Panc1 (cell line): ENCODE results near the gene GSTM3.

ENCODE experiments used
- SIN3A ChIP-seq: IDR thresholded peaks from 2 replicates; pipeline ENCODE4 v1.6.1; 2012; ENCODE audit warnings: low read depth, mild to moderate bottlenecking, low read length, moderate library complexity, borderline replicate concordance; ENCODE audit not compliant: insufficient read depth
- TF ChIP-seq, protein P1 (sequence below): fragments of 450-650 bp; IDR thresholded peaks from 2 replicates; pipeline ENCODE4 v1.5.1; 2017; ENCODE audit warnings: mild to moderate bottlenecking

DNA sequence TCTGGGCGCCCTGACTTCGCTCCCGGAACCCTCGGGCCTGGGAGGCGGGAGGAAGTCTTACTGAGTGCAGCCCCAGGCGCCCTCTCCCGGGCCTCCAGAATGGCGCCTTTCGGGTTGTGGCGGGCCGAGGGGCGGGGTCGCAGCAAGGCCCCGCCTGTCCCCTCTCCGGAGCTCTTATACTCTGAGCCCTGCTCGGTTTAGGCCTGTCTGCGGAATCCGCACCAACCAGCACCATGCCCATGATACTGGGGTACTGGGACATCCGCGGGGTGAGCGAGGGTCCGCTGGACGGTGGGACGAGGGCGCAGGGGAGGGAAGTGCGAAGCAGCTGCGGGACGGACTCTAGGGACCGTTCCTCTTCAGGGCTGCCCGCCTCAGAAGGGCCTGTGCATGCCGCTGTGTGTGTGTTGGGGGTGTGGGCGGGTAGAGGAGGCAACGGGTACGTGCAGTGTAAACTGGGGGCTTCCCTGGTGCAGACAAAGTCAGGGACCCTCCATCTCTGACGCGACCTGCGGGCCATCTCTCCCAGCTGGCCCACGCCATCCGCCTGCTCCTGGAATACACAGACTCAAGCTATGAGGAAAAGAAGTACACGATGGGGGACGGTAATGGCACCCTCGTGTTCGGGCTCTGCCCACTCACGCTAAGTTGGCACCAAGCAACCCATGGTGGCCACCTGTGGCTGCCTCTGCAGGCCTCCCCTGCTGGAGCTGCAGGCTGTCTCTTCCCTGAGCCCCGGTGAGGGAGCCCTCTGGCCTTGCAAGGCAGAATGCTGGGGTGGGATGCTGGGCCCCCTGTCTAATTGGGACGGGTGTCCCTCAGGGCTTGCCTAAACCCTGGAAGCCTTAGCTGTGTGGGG, 53.0 kb downstream of the GSTM3 start, which contains the start of gene GSTM1:
- TF ChIP-seq, protein P1, sequence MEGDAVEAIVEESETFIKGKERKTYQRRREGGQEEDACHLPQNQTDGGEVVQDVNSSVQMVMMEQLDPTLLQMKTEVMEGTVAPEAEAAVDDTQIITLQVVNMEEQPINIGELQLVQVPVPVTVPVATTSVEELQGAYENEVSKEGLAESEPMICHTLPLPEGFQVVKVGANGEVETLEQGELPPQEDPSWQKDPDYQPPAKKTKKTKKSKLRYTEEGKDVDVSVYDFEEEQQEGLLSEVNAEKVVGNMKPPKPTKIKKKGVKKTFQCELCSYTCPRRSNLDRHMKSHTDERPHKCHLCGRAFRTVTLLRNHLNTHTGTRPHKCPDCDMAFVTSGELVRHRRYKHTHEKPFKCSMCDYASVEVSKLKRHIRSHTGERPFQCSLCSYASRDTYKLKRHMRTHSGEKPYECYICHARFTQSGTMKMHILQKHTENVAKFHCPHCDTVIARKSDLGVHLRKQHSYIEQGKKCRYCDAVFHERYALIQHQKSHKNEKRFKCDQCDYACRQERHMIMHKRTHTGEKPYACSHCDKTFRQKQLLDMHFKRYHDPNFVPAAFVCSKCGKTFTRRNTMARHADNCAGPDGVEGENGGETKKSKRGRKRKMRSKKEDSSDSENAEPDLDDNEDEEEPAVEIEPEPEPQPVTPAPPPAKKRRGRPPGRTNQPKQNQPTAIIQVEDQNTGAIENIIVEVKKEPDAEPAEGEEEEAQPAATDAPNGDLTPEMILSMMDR = no peak
- TF ChIP-seq SIN3A = no peak
